Stimulated activated CD4-positive, alpha-beta T cell treated with anti-CD3 and anti-CD28 coated beads, Interleukin-12 subunit alpha, Interleukin-12 subunit beta, amount 100 ng/mL, for 4 hours (primary cell): ENCODE results near the gene TAF4.

Experiments
- DNase-seq: peaks from one replicate; pipeline ENCODE4 v3.0.0-alpha.2; 2020

Gene TAF4

DNA sequence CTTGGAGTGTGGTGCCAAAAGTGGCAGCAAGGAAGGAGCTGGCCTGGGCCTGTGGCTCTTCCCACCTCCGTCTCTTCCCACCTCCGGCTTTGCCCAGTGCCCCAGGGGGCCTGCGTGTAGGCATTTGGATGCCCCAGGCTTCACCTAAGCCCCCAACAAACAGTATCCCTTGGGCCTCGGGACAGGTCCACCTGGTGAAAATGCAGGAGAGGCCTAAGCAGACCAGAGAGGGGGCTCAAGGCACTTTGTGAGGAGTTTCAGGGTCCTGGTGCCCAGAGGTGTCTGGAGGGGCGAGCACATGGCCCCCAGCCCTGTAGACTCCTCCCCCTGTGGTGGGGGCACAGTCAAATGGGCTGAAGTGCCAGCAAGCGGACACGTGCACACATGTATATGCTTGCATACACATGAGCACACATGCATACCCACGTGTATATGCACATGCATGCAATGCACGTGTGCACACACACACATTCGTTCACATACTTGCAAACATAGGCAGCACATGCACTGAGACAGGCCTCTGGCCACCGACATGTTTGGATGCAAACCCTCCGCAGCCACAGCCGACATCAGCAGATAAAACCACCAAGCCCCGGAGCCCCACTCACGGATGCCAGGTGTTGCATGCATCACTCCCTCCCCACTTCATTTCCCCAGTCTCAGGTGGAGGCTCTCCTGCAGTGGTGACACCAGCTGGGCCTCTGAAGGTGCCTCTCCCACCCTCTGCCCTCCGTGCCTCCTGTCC lies 124.5 kb downstream of the TAF4 start:
- DNase-seq = no peak

DNA sequence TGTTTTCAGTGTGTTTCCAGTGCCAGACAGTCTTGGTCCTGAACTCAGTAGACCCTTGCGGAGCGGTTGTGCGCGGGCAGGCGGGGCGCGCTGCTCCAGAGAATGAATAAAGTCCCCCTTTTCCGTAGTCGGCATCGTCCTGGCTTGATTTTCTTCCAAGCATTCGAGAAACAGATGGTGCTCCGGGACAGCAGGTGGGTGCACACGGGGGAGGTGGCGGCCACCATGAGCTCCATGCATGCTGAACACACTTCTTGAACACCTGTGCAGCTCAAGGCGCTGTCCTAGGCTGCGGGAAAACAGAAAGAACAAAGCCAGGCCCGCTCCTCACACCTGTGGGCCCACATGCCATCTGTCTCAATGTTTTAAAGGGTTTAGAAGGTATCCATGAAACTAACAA lies 125.2 kb downstream of the TAF4 start:
- DNase-seq = no peak

- DNase-seq = no peak
Measured at GRCh38 chr20:61939691-61940360, 125.9 kb downstream of the TAF4 start.

- no peak for DNase-seq
Measured at GRCh38 chr20:61938839-61939690, 126.6 kb downstream of the TAF4 start.

- DNase-seq = no peak
Measured at GRCh38 chr20:61937963-61938838, 127.5 kb downstream of the TAF4 start.

DNA sequence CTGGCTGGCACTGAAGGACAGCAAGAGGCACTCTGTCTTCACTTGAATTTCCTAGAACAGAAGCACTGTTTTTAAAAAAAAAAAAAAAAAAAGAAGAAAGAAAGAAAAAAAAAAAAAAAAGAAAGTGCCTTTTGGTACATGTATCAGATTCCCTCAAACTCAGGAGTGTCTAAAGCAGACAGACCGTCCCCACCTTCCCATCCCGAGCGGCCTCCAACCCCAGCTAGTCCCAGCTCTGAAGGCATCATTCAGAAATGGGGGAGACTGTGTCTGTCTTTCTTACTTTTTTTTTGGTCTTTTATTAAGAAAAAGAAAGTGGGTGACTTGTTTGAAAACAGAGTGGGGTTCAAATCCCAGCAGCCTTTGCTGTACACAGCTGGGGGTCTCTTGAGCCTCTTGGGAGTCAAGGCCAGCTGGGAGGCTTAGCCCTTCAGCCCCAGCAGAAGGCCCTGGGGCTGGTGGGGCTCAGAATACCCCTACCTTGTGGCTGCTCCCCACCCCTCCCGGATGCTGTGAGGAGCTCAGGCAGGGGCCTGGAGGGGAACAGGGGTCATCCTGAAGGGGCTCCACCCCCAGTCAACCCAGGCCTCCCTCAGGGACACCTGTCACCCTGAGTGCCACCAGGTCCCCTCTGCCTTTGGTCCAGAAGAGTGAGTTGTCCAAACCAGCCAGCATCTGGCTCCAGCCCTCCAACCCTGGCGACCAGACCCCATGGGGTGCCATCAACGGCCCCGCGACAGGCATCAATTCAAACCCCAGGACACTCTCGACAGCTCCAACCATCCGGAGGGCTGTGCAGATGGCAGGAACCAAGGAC lies 128.3 kb downstream of the TAF4 start:
- DNase-seq = no peak

GRCh38 chr20:61936701-61937131 lies 129.0 kb downstream of the TAF4 start:
- DNase-seq = no peak

- DNase-seq = no peak
Measured at GRCh38 chr20:61935926-61936700, 129.6 kb downstream of the TAF4 start.

DNA sequence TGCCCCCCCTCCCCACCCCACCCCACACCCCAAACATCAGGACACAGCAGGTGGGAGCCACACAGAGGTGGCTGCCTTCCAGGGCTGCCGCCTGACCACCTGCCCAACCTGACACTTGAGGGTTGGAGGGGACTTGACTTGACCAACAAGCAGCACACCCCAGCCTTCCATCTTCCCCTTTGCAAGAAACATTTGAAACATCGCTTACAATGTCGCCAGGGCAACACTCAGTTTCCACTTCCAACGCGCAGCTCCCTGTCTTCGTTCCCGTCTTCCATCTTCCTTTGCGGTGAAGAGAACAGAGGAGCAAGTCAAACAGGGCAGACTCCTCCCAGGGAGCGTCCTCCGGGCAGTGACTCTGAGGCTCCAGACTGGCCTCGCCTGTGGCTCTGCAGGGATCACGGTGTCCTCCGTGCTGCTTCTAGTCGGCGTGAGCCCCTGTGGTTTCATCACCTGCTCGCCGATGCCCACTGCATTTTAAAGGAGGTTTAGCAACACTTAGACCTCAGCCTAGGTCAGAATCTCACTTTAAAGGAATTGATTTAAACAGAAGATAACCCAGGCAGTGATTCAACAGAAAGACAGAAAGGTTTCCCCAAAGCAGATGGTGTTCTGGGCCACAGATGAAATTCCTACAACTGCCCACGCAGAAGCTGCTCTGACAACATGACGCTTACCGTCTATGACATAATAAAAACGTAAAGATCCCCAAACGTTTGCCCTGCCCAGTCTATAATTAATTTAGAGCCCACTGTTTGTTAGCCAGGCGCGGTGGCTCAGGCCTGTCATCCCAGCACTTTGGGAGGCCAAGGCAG lies 130.8 kb downstream of the TAF4 start:
- DNase-seq = no peak

DNA sequence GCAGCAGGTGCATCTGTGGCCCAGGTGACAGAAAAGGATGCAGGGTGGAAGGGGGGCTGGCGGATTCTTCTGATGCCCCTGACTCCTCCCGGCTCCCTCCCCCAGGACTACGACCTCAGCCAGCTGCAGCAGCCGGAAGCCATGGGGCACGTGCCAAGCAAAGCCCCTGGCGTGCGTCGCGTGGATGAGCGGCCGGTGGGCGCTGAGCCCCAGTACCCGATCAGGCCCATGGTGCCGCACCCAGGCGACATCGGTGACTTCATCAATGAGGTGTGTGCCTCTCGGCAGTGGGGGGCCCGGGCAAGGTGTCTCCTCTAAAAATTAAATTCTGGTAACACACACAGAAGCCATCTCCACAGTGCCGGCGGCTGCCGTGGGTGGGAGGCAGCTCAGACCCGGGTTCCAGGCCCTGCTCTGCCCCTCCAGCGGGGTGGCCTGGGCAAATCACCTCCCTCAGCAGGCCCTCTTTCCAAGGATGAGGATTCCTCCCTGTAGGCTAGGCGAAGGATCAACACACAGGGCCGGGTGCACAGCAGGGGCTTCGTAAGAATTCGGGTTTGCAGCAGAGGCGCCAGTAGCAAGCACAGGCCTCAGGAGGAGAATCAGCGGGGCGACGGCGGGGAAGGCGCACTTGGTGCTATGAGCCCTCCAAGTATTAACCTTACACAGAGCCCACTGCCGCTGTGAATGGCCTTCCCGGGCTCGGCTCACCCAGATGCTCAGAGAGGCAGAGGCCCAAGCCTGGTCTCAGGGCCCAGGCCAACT lies 131.5 kb downstream of the TAF4 start:
- no peak for DNase-seq

GRCh38 chr20:61933481-61933950 lies 132.2 kb downstream of the TAF4 start:
- no peak for DNase-seq

GRCh38 chr20:61932711-61933480 lies 132.8 kb downstream of the TAF4 start:
- no peak for DNase-seq

DNA sequence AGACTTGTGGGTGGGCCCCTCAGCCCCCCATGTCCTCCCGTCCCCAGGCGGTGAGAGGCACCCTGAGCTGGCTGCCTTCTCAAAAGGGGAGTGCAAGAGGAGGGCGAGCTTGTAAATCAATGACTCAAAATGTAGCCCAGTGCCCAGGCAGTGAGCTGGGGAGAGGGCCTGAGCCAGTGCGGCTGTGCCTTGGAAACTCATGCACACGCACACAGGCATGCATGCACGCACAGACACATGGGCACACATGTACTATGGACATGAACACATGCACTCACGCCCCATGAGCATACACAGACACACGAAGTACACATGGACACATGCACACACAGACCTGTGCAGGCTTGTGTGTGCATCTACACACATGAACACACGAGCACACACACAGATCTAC lies 133.5 kb downstream of the TAF4 start:
- DNase-seq = no peak

DNA sequence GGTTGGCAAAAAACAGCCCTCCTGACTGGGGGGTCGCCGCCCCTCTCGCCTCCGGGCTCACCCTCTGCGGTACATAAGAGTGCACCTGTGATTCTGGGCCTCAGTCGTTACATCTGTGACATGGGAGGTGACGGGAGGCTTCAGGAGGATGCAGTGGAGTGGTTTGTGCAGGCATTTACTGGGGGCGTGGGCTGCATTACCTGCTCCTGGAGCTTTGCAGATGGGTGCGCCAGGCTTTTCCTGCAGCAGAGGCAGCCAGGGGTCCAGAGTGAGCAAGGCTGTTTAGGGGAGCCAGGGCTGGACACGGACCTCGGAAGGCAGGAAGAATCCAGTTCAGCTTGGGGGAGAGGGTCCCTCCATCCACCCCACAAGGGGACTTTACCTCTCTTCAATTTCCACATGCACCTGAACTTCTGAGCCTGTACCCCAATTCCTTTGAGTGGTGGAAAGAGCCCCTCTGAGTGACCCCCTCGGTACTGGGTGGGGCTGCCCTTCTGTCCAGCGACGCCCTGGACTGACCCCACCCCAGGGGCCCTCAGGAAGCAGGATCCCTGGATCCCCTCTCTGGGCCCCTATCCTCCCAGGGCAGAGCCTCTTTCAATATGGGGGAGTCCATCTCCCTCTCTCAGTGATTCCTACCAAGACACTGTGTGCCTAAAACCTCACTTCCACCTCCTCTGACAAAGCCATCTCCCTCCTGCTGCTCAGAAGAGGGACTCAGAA lies 134.0 kb downstream of the TAF4 start:
- no peak for DNase-seq

GRCh38 chr20:61930776-61931475 lies 134.8 kb downstream of the TAF4 start:
- DNase-seq = no peak

GRCh38 chr20:61929971-61930666 lies 135.6 kb downstream of the TAF4 start:
- DNase-seq = no peak
